Measurements from ENCODE around the gene KLF12.

DNA sequence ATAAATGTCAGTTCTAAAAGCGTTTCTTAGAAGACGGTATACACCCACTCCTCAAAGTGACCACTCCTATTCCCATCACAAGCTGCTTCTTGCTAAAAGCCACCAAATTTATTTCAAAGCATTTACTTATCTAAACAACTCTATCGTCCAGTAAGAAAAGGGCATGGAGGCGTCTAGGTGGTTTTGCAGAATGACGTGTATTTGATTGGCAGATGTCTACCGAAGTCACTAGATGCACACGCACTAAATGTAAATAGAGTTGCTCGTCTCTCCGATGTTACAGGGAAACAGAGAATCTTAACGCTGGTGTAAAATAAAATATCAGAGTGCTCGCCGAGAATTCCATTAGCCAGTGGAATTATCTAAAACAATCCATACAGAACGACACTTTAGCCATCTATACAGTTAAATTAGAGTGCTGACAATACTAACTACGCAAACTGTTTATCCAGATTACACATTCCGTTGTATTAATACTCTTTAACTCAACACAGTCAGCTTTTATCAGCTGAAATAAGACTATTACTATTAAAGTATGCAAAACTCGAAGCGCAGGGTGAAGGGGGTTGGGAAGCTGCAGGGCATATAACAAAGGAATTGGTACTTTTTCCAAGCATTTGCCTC lies 1.9 kb downstream of the KLF12 start:
- TF ChIP-seq, protein P1, sequence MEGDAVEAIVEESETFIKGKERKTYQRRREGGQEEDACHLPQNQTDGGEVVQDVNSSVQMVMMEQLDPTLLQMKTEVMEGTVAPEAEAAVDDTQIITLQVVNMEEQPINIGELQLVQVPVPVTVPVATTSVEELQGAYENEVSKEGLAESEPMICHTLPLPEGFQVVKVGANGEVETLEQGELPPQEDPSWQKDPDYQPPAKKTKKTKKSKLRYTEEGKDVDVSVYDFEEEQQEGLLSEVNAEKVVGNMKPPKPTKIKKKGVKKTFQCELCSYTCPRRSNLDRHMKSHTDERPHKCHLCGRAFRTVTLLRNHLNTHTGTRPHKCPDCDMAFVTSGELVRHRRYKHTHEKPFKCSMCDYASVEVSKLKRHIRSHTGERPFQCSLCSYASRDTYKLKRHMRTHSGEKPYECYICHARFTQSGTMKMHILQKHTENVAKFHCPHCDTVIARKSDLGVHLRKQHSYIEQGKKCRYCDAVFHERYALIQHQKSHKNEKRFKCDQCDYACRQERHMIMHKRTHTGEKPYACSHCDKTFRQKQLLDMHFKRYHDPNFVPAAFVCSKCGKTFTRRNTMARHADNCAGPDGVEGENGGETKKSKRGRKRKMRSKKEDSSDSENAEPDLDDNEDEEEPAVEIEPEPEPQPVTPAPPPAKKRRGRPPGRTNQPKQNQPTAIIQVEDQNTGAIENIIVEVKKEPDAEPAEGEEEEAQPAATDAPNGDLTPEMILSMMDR (IDR thresholded peaks at IDR 0.05) = no peak
- TF ChIP-seq POLR2A (IDR thresholded peaks at IDR 0.05) = no peak

Measured in vagina (tissue), 2 donors.